ENCODE data around the gene FGF9. TPM values are rescaled to one million over a fixed set of nuclear protein-coding genes. Genes with fewer than 3 reads are reported as not detected.

Gene FGF9
- polyA plus RNA-seq, 1 donor (not counting 4 experiments of a cell fraction or from before 2014, with no cell fraction given), result not detected

GRCh38 chr13:21673789-21674489, 3.1 kb downstream of the FGF9 start:
- dilution Hi-C loops (cut with MboI; ENCODE audit: extremely low pct_ligation_motif_present, low sequenced_read_pairs), result no loop called here
- H3K4me2 ChIP-seq (ENCODE audit: control insufficient read depth, extremely low read depth, insufficient read depth, low read depth, low read length), result peak overlapping the region; percentile 86
- peak overlapping the region; percentile 50 to 75 (median 62) for H3K4me3 ChIP-seq (ENCODE audit: control insufficient read depth in 2 of 3, extremely low read depth in 1 of 3, insufficient read depth in 2 of 3, low read depth in 1 of 3, low read length in 3 of 3)
- H3K79me2 ChIP-seq (ENCODE audit: control insufficient read depth, insufficient read depth, low read length), result no peaks in the 10 kb centered on the region
- peaks cover 50% of the 10 kb centered on the region for H3K27me3 ChIP-seq (ENCODE audit: control insufficient read depth, extremely low read depth, insufficient read depth, low read length)
- no peaks in the 10 kb centered on the region for H3K9me3 ChIP-seq (ENCODE audit: control insufficient read depth, low read depth, low read length)
- FAIRE-seq (no peak), DNase-seq (ENCODE audit: low read depth, low spot score) (no peak)
- no peak overlapping the region for H3K27ac ChIP-seq (ENCODE audit: control insufficient read depth, insufficient read depth, low read length)
- H3K36me3 ChIP-seq (ENCODE audit: control insufficient read depth in 2 of 2, extremely low read depth in 1 of 2, insufficient read depth in 2 of 2, low read length in 2 of 2), result no peaks in the 10 kb centered on the region
- H3K4me1 ChIP-seq (ENCODE audit: control insufficient read depth, extremely low read depth, insufficient read depth, low read length), result peaks cover 21% of the 10 kb centered on the region
- H3K9me1 ChIP-seq (ENCODE audit: control insufficient read depth, extremely low read depth, insufficient read depth, low read length), result no peaks in the 10 kb centered on the region
- no peaks in the 10 kb centered on the region for H4K20me1 ChIP-seq (ENCODE audit: control insufficient read depth, extremely low read depth, insufficient read depth, low read length)
- peak overlapping the region; percentile 76 for H2AFZ ChIP-seq (ENCODE audit: control insufficient read depth, low read length)
- peak overlapping the region; percentile 22 for H3K9ac ChIP-seq (ENCODE audit: control insufficient read depth, extremely low read depth, insufficient read depth, low read length)
- TF ChIP-seq EZH2 (IDR thresholded peaks at IDR 0.05; ENCODE audit: low read length) (no peak), CTCF (optimal IDR thresholded peaks at IDR 0.05 in 1 of 3, IDR thresholded peaks at IDR 0.05 in 1 of 3, conservative IDR thresholded peaks at IDR 0.05 in 1 of 3; ENCODE audit: extremely low read depth in 1 of 3, insufficient read depth in 2 of 3, low read length in 3 of 3) (no peak)

GRCh38 chr13:21674490-21675009, 3.7 kb downstream of the FGF9 start:
- Histone ChIP-seq H3K9me1 (ENCODE audit: control insufficient read depth, extremely low read depth, insufficient read depth, low read length) (no peaks in the 10 kb centered on the region), H3K9me3 (ENCODE audit: control insufficient read depth, low read depth, low read length) (no peaks in the 10 kb centered on the region), H3K27me3 (ENCODE audit: control insufficient read depth, extremely low read depth, insufficient read depth, low read length) (peaks cover 44% of the 10 kb centered on the region), H4K20me1 (ENCODE audit: control insufficient read depth, extremely low read depth, insufficient read depth, low read length) (no peaks in the 10 kb centered on the region), H2AFZ (ENCODE audit: control insufficient read depth, low read length) (no peak overlapping the region), H3K36me3 (ENCODE audit: control insufficient read depth in 2 of 2, extremely low read depth in 1 of 2, insufficient read depth in 2 of 2, low read length in 2 of 2) (no peaks in the 10 kb centered on the region), H3K4me1 (ENCODE audit: control insufficient read depth, extremely low read depth, insufficient read depth, low read length) (peaks cover 17% of the 10 kb centered on the region), H3K4me2 (ENCODE audit: control insufficient read depth, extremely low read depth, insufficient read depth, low read depth, low read length) (peak overlapping the region; percentile 86), H3K9ac (ENCODE audit: control insufficient read depth, extremely low read depth, insufficient read depth, low read length) (no peak overlapping the region), H3K4me3 (ENCODE audit: control insufficient read depth in 2 of 3, extremely low read depth in 1 of 3, insufficient read depth in 2 of 3, low read depth in 1 of 3, low read length in 3 of 3) (peak overlapping the region; percentile 50 to 61 (median 57)), H3K79me2 (ENCODE audit: control insufficient read depth, insufficient read depth, low read length) (no peaks in the 10 kb centered on the region), H3K27ac (ENCODE audit: control insufficient read depth, insufficient read depth, low read length) (no peak overlapping the region)
- DNase-seq (ENCODE audit: low read depth, low spot score) (no peak), FAIRE-seq (no peak)
- dilution Hi-C loops (cut with MboI; ENCODE audit: extremely low pct_ligation_motif_present, low sequenced_read_pairs), result no loop called here
- TF ChIP-seq CTCF (optimal IDR thresholded peaks at IDR 0.05 in 1 of 3, IDR thresholded peaks at IDR 0.05 in 1 of 3, conservative IDR thresholded peaks at IDR 0.05 in 1 of 3; ENCODE audit: extremely low read depth in 1 of 3, insufficient read depth in 2 of 3, low read length in 3 of 3) (no peak), EZH2 (IDR thresholded peaks at IDR 0.05; ENCODE audit: low read length) (peak; percentile 24)
